ENCODE data around the gene IL11. TPM values are rescaled to one million over a fixed set of nuclear protein-coding genes. Genes with fewer than 3 reads are reported as not detected.
"Not testable (repeated sequence)": the region's sequence is repeated elsewhere in the genome, so short reads cannot be mapped to it uniquely, and the experiment has no call there.

Gene IL11
- total RNA-seq, 4 donors from 2014 or later = 0.66 TPM; not detected in 3

GRCh38 chr19:55339105-55339888 is 31.0 kb downstream of the IL11 start, which contains the start of gene KMT5C:
Gene KMT5C, plus strand, starts transcription at chr19:55339876. Its CDS starts 2,061 bp downstream, at chr19:55341937.
- in situ Hi-C loops (cut with MboI; ENCODE audit: low sequenced_read_pairs in 4 of 4) = no loop called here
- intact Hi-C loops (cut with DNase I; ENCODE audit: low total_unique reads) = loop anchor here (1.0 to 2.0 kb wide), 7 partner anchors 38 to 890 kb away; partner anchors contain the start of genes ISOC2, LENG8, PPP6R1 and RPL28
- peak in 1 of 2 donors; percentile 85 for TF ChIP-seq POLR2A (IDR thresholded peaks at IDR 0.05)
- TF ChIP-seq CTCF (IDR thresholded peaks at IDR 0.05 in 4 of 5, conservative IDR thresholded peaks at IDR 0.05 in 1 of 5) = peak in 4 of 5 experiments; percentile 38 to 65 (median 52)

GRCh38 chr19:55336101-55336500 is 34.2 kb downstream of the IL11 start:
- peaks cover 3 to 16% (median 14%) of the 10 kb centered on the region in 3 donors for H3K27me3 ChIP-seq
- in situ Hi-C loops (cut with MboI; ENCODE audit: low sequenced_read_pairs in 4 of 4) (no loop called here), intact Hi-C loops (cut with DNase I; ENCODE audit: low total_unique reads) (no loop called here)
- no peaks in the 10 kb centered on the region for H3K36me3 ChIP-seq
- DNase-seq = no peak
- H3K9me3 ChIP-seq = no peaks in the 10 kb centered on the region
- no peak for TF ChIP-seq CTCF (IDR thresholded peaks at IDR 0.05 in 4 of 5, conservative IDR thresholded peaks at IDR 0.05 in 1 of 5)
- TF ChIP-seq POLR2A (IDR thresholded peaks at IDR 0.05) = no peak
- ATAC-seq = no peak
- H3K4me3 ChIP-seq = no peak overlapping the region
- peaks cover 12 to 15% of the 10 kb centered on the region in 2 donors for H3K4me1 ChIP-seq
- H3K27ac ChIP-seq = no peak overlapping the region

More at GRCh38 chr19:55339105-55339888, 31.0 kb downstream of the IL11 start, which contains the start of gene KMT5C:
- peaks cover 0 to 10% (median 7%) of the 10 kb centered on the region in 3 donors for H3K27me3 ChIP-seq
- peak; percentile 100 for DNase-seq
- no peaks in the 10 kb centered on the region for H3K9me3 ChIP-seq
- H3K4me1 ChIP-seq = peaks cover 12 to 22% of the 10 kb centered on the region in 2 donors
- H3K4me3 ChIP-seq = peak within 1 kb of the TSS; percentile 65 to 82 (median 75)
- ATAC-seq = peak; percentile 94 to 95
- H3K27ac ChIP-seq = peak within 1 kb of the TSS; percentile 83 to 97 (median 91)
- H3K36me3 ChIP-seq = peaks cover 0 to 18% of the 10 kb centered on the region in 2 donors

GRCh38 chr19:55333870-55334269 is 36.4 kb downstream of the IL11 start:
- no peak for DNase-seq
- no peak for ATAC-seq
- Histone ChIP-seq H3K4me3 (no peak overlapping the region), H3K9me3 (no peaks in the 10 kb centered on the region), H3K36me3 (no peaks in the 10 kb centered on the region), H3K27me3 (peaks cover 3 to 16% (median 14%) of the 10 kb centered on the region in 3 donors), H3K27ac (no peak overlapping the region), H3K4me1 (peaks cover 4 to 5% of the 10 kb centered on the region in 2 donors)
- no peak for TF ChIP-seq POLR2A (IDR thresholded peaks at IDR 0.05)
- no peak for TF ChIP-seq CTCF (IDR thresholded peaks at IDR 0.05 in 4 of 5, conservative IDR thresholded peaks at IDR 0.05 in 1 of 5)
- in situ Hi-C loops (cut with MboI; ENCODE audit: low sequenced_read_pairs in 4 of 4) (no loop called here), intact Hi-C loops (cut with DNase I; ENCODE audit: low total_unique reads) (no loop called here)

- H3K36me3 ChIP-seq; H3K4me1 ChIP-seq; intact Hi-C loops (cut with DNase I; ENCODE audit: low total_unique reads); in situ Hi-C loops (cut with MboI; ENCODE audit: low sequenced_read_pairs in 4 of 4); H3K4me3 ChIP-seq; DNase-seq; H3K9me3 ChIP-seq; H3K27ac ChIP-seq; ATAC-seq: not testable (repeated sequence)
- H3K27me3 ChIP-seq = peaks cover 3 to 12% (median 6%) of the 10 kb centered on the region in 3 donors
These were observed 40.5 kb downstream of the IL11 start for GRCh38 chr19:55329791-55330190.

- H3K4me1 ChIP-seq; H3K27me3 ChIP-seq; DNase-seq; H3K36me3 ChIP-seq; ATAC-seq; intact Hi-C loops (cut with DNase I; ENCODE audit: low total_unique reads); H3K9me3 ChIP-seq; H3K4me3 ChIP-seq; in situ Hi-C loops (cut with MboI; ENCODE audit: low sequenced_read_pairs in 4 of 4); H3K27ac ChIP-seq: not testable (repeated sequence)
These were observed 41.4 kb downstream of the IL11 start for GRCh38 chr19:55328774-55329318.
